GM12892 (cell line): ENCODE results near the gene ORMDL1.
"Not testable (repeated sequence)": the region's sequence is repeated elsewhere in the genome, so short reads cannot be mapped to it uniquely, and the experiment has no call there.

Source experiments
- DNase-seq: peaks from one replicate; pipeline ENCODE4 v3.0.0; 2011; ENCODE audit not compliant: insufficient read length
- FAIRE-seq: peaks from 2 replicates; lab custom pipeline; 2011; peaks lifted over from hg19 to GRCh38; lab: Jason Lieb, UNC
- POLR2A ChIP-seq: IDR thresholded peaks from 2 replicates; pipeline ENCODE4 v1.6.1; 2011; ENCODE audit warnings: low read depth, low read length, control low read depth
- POLR2AphosphoS5 ChIP-seq: IDR thresholded peaks from 2 replicates; pipeline ENCODE4 v1.6.1; 2011; ENCODE audit warnings: low read depth, low read length, control low read depth
- TAF1 ChIP-seq: IDR thresholded peaks from 2 replicates; pipeline ENCODE4 v1.6.1; 2011; ENCODE audit warnings: low read depth, mild to moderate bottlenecking, control low read depth, low read length, borderline replicate concordance

Gene ORMDL1

DNA sequence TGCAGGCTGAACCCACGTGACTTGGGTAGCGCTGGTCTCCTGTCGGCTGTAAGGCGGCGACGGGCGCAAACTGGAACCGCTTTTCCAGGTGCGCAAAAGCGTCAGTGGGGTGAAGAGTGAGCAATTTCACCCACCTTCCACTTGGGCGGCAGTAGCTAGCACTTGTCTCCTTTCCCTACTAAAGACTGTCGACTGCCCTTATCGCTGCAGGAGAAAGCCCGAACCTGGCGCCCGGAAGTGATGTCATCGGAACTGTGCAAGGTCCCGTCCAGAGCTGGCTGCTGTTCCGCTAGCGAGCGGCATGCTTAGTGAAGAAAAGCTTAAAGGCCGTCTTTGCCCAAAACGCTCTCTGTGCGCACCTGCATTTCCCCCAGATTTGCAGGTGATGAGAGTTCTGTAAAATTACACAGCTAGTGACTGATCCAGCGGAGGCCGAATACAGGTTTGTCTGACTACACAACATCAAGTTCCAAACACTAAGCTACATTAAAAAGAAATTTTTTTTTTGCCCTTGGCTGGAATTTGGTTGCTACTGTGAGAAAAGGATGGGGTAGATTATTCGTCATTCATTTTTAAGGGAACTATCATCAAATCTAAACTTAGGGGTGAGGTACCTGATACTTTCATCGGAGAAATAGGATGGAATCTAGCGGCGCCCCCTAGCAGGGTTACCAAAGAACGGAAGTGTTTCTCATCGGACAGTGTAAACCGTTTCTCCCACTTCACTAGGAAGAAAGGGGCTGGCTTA is 21.4 kb downstream of the ORMDL1 start, which contains the start of gene OSGEPL1:
Gene OSGEPL1 (minus strand): TSS at position 242 of the 748 bp plus-strand sequence. CDS start 1,152 bp downstream, outside the sequence.
- TF ChIP-seq TAF1 (peak; percentile 55; the same call in 1 of the 2 replicates), POLR2A (peak; percentile 92; the same call in 1 of the 2 replicates), POLR2AphosphoS5 (peak; percentile 91)
- DNase-seq: peak; percentile 32
- peak; percentile 97 for FAIRE-seq

DNA sequence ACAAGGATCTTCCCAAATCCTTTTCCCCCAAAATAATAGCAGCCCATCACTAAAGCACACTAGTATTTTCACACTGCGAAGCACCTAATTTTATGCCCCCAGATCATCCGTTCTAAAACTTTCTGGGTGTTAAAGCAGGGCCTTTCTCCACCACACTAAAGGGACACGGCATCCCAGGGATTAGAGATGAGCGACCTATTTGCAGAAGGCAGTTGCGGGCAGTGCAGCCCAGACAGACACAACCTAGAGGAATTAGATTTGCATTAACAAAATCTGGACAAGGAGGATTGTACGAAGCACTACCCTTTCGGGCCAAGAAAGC is 21.9 kb downstream of the ORMDL1 start:
- DNase-seq: no peak
- no peak for FAIRE-seq
- no peak for TF ChIP-seq POLR2A
- TF ChIP-seq TAF1: no peak
- TF ChIP-seq POLR2AphosphoS5: no peak

DNA sequence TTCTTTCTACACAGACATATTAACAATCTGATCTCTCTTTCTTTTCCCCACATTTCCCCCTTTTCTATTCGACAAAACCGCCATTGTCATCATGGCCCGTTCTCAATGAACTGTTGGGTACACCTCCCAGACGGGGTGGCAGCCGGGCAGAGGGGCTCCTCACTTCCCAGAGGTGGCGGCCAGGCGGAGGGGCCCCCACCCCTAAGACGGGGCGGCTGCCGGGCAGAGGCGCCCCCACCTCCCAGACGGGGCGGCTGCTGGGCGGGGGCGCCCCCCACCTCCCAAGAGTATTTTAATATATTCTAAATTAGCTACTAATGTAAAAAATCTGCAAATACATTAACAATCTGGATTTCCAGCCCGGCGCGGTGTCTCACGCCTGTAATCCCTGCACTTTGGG is 24.0 kb downstream of the ORMDL1 start:
- not testable (repeated sequence) for DNase-seq, FAIRE-seq

DNA sequence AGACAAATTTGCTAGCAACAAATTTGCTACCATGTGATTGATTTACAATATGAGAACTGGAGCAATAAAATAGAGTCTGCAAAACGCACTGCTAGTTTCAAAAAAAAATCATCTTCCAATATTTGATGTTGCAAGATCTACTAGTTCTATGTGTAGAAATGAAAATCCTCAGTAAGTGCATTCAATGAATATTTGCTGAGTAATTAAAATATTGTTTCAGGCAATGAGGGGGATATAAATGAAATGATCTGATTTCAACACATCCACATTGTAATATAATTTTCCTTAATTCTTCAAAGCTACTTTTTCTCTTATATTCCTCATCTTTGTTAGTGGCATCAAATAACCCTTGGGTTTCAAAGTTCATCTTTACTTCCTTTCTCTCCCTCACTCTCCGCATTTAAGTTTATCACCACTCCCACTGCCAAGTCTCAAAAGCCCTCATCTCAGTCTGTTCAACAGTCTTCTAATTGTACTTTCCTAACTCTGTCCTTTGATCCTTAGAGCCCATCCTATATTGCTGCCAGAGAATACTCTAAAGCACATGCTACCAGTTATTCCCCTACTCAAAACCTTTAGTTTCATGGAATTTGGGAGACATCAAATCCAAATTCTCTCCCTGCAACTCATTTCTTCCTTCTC is 27.7 kb downstream of the ORMDL1 start:
- DNase-seq (no peak), FAIRE-seq (no peak)
- TF ChIP-seq TAF1 (no peak), POLR2AphosphoS5 (no peak), POLR2A (no peak)

DNA sequence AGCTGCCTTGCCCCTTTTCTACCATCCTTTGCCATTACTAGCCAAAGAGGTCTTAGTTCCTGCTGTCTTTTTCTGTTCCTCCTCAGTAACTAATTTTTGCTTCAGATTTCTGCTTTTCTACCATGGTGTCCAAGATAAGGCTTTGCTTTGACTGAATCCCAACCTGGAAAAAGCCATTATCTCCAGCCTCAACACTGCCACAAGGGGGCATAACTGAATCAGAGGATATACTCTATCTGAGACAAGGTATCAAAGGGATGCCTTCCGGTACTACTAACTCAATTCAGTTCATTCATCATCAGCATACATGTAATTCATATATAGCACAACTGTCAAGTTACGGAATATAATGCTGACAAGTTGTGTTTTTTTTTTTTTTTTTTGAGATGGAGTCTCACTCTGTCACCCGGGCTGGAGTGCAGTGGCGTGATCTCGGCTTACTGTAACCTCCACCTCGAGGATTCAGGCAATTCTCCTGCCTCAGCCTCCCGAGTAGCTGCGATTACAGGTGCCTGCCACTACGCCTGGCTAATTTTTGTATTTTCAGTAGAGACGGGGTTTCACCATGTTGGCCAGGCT is 33.0 kb downstream of the ORMDL1 start:
- peak; percentile 60 for FAIRE-seq

DNA sequence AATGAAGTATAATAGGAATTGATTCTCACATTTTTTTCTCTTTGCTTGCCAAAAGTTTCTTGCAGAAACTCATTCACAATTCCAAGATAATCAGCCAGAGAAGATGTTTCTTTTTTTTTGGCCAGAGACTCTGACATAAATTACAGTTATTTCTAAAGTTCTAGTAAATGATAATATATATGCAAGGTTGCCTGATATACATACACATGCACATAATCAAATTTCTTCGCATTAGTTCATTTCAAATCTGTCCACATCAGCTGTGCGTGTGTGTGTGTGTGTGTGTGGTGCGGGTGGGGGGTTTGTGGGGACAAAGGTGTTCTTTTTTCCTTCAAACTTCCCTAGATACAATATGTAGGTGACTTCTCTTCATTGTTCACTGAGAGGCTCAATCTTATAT is 54.7 kb downstream of the ORMDL1 start:
- DNase-seq: no peak
- no peak for TF ChIP-seq POLR2AphosphoS5
- no peak for TF ChIP-seq TAF1
- no peak for TF ChIP-seq POLR2A
- no peak for FAIRE-seq

More for the DNA sequence above, 33.0 kb downstream of the ORMDL1 start:
- DNase-seq: no peak
- TF ChIP-seq TAF1 (no peak), POLR2A (no peak), POLR2AphosphoS5 (no peak)

DNA sequence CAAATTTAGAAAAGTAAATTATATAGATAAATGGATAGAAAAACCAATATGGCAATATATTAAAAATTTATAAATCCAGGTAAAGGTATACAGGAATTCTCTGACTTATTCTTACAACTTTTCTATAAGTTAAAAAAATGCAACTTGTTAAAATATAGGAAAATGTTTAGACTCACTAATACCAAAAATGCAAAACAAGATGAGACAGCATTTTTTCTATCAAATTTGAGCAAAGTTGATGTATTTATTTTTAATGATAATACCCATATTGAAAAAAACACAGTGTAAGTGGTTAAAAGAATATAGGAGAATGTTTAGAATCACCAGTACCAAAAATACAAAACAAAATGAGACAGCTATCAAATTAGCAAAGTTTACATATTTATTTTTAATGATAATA is 57.3 kb downstream of the ORMDL1 start:
- no peak for TF ChIP-seq TAF1
- TF ChIP-seq POLR2A: no peak
- TF ChIP-seq POLR2AphosphoS5: no peak
- no peak for DNase-seq
- no peak for FAIRE-seq

DNA sequence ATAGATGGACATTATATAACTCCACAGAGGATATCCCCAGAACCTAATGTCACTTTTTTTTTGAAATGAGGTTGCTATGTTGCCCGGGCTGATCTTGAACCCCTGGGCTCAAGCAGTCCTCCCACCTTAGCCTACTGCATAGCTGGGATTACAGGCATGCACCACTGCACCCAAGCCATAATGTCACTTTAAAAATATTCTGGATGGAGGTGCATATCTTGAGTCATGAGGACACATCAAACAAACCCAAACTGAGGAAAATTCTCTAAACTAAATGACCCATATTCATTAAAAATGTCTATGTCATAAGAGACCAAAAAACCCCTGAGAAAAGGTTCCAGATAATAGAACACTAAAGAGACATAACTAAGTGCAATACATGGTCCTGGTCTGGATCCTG is 57.9 kb downstream of the ORMDL1 start:
- no peak for FAIRE-seq
- no peak for DNase-seq
- no peak for TF ChIP-seq POLR2A

DNA sequence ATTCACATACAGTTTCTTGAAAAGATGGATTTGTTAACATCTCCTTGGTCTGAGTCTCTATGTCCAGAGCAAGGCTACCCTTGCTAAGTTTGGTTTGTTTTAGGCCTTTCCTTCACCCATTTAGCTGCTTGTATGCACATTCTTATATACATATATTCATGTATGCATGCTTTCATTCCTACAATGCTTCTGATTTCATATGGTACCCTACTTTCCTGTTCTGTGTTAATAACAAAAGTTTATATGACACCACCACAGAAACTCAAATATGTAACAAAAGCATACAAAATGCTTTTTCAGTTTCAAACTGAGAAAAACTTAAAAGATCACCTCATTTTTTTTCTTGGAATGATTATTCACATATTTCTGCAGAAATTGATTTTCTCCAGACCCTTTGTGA is 60.9 kb downstream of the ORMDL1 start:
- TF ChIP-seq TAF1 (no peak), POLR2AphosphoS5 (no peak), POLR2A (no peak)
- FAIRE-seq (no peak), DNase-seq (no peak)
